Omental fat pad (tissue), 4 donors: ENCODE measurements around the gene CHERP. TPM values are rescaled to one million over a fixed set of nuclear protein-coding genes. Genes with fewer than 3 reads are reported as not detected.
A peak's percentile ranks its signal among the peaks of the same experiment; 100 is the strongest.

ENCODE experiments used
- ATAC-seq: fragments of 150-250 bp; one replicate; pipeline ENCODE4 v1.9.1; 2016; ENCODE audit warnings: mild to moderate bottlenecking, moderate library complexity; ENCODE audit not compliant: low FRiP score
- DNase-seq: peaks from one replicate; pipeline ENCODE4 v3.0.0-alpha.2; 2019; ENCODE audit warnings: low spot score
- total RNA-seq, 4 donors: library from RNA; depleted of rRNA; stranded (reverse); fragments of >200 nt; gene quantifications; one replicate each; pipeline ENCODE4 v1.1.0, GENCODE V29; 2016
- TF ChIP-seq, protein P1 (sequence below), 3 donors: fragments of 450-650 bp; IDR thresholded peaks; one replicate each; pipeline ENCODE4 v1.5.1; 2016 to 2017; ENCODE audit warnings: antibody characterized with exemption in 3 of 3, mild to moderate bottlenecking in 3 of 3, moderate library complexity in 2 of 3

CHERP gene
- total RNA-seq, 4 donors from 2014 or later = 5.9 to 25.1 (median 10.8) TPM

DNA sequence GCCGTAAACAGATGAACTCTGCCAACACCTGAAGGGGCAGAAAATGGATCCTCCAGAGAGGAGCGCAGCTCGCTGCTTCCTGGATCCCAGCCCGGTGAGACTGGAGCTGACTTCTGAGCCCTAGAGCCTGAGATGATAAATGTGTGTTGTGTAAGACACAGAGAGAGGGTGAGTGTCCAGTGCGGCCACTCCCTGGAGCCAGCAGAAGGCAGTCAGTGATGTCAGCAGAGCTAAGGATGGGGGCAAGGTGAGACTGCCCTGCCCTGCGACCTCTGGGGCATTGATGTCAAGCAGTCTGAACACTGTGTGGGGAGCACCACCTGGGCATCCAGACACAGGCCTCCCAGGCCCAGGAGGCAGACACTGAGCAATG lies 39.7 kb upstream of the CHERP start:
- TF ChIP-seq, protein P1, sequence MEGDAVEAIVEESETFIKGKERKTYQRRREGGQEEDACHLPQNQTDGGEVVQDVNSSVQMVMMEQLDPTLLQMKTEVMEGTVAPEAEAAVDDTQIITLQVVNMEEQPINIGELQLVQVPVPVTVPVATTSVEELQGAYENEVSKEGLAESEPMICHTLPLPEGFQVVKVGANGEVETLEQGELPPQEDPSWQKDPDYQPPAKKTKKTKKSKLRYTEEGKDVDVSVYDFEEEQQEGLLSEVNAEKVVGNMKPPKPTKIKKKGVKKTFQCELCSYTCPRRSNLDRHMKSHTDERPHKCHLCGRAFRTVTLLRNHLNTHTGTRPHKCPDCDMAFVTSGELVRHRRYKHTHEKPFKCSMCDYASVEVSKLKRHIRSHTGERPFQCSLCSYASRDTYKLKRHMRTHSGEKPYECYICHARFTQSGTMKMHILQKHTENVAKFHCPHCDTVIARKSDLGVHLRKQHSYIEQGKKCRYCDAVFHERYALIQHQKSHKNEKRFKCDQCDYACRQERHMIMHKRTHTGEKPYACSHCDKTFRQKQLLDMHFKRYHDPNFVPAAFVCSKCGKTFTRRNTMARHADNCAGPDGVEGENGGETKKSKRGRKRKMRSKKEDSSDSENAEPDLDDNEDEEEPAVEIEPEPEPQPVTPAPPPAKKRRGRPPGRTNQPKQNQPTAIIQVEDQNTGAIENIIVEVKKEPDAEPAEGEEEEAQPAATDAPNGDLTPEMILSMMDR (IDR thresholded peaks at IDR 0.05) = no peak
- peak; percentile 82 for ATAC-seq
- no peak for DNase-seq

DNA sequence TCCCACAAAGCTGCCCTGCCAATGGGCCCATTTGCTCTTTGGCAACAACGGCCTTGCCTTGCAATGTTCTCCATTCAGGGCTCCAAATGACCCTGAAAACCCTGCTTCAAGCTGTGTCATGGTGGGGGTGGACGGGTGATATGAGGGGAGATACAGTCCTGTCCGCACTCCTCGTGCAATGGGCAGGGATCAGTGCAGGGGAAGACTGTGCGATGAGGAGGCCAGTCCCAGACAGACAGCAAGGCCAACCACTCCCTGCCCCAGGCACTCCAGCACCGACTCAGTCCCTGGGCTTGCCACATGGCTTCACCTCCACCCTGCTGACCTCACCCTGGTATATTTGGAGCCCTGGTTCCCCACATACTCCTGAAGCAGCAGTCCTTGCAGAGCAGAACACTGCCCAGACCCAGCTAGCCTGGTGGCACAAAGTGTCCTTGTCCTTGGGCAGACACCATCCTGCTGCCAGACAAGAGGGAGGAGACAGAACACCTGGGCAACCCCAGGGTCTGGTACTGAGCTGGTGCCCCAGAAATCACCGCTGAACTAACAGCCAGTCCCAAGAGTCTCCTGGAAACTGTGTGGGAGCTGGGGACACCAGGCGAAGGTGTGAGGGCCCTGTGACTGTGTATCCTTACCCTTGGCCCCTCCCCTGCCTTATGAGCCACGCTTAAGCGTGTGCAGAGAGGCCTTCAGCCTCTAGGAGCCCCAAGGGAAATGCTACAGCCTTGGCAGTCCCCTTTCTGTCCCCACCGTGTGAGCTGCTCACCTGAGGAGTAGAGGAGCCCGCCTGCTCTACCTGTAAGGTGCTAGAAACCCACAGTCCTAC lies 39.1 kb upstream of the CHERP start:
- DNase-seq = no peak
- ATAC-seq = peak; percentile 25
- TF ChIP-seq, protein P1 (IDR thresholded peaks at IDR 0.05) = no peak

DNA sequence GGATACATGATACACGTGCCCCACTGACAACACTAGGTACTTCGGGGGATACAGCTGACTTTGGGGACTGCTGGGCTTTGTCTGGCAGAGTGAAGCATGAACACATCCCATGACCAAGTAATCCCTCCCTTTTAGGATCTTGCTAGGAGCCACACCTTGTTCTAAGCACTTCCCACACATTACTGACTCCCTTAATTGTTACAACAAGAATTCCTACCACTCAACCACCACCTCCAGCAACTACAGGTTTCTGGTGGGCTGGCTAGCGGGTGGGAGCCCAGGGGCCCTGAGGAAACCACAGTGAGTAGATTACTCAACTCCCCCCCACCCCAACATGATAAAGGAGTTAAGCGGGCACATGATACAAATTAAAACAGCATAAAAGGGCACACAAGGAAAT lies 37.1 kb upstream of the CHERP start:
- TF ChIP-seq, protein P1 (IDR thresholded peaks at IDR 0.05) = no peak
- no peak for DNase-seq
- ATAC-seq = no peak

DNA sequence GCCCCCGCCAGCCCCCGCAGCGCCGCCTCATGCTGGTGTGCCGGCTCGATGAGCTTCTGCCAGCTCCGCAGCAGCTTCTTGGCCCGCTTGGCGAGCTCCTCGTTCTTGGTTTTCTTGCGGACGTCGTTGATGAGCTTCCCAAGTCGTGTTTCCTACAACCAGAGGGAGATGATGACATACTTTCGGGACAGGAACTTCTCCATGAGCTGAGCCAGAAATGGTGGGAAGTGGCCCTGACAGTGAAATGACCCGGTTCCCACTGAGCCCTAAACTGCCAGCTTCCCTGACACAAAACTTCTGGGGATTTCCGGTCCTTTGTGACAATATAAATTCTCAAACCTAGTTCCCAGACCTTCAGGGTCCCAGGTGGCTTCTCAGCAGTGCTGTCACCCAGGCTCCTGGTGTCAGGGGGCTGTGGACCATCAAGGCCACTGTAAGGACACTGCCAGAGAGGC lies 35.3 kb upstream of the CHERP start:
- no peak for DNase-seq
- ATAC-seq = no peak
- TF ChIP-seq, protein P1 (IDR thresholded peaks at IDR 0.05) = no peak

- ATAC-seq (no peak), DNase-seq (no peak)
- TF ChIP-seq, protein P1 (IDR thresholded peaks at IDR 0.05) = no peak
Measured at GRCh38 chr19:16576690-16577530, 34.7 kb upstream of the CHERP start.

DNA sequence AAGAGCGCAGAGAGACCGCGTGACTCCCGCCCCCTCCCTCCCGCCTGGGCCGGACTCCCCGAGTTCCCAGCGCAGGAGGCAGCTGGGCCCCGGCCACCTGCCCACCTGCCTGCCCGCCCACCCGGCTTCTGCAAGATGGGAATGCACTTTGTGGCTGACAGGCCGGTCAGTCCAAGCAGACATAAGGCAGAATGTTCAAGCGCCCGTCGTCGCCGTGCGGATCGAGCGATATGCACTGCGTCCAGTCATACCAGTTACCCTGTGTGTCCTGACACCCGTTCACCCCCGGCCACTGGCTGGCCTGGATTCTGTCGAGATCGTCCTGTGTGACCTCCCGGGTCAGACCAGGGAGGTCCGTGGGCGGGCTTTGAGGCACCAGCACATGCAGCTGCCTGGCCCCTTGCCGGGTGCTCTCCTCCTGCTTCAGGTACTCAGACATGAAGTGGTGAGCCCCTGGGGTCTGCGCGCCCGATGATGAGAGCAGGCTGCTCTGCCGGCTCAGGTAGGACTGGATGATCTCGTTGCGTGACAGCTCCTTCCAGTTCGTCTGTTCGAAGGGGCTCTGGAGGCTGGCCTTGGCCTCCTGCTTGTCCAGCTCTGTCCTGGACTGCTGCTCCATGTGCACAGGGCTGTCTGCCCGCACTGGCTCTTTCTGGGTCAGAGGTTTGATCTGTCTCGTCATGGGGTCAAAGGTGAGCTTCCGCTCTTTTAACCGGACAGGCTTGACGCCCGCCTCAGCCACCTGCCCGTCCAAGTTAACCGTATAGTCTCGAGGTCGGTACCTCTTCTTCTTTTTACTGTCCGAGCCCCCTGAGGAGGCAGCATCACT lies 33.8 kb upstream of the CHERP start:
- DNase-seq (no peak), ATAC-seq (no peak)
- TF ChIP-seq, protein P1 (IDR thresholded peaks at IDR 0.05) = no peak
